ENCODE results near the gene TATDN2.
"Not testable (repeated sequence)": the region's sequence is repeated elsewhere in the genome, so short reads cannot be mapped to it uniquely, and the experiment has no call there.

Gene TATDN2

DNA sequence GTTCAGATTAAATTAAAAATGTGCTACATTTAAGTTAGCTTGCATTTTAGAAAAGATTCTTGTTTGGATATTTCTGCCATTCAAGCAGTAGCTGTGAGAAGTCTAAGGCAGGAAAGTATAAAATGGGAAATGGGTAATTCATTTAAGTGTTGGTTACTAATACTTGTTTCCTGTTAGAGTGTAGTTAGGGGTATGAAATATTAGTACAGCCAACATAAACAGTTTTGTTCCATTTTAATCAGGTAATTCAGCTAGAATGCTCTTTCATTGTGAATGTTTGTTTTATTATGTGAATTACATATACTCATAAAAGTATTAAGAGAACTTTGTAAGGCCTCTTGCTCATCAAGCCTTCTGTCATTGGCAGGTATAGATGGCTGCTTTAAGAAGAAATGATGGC is 19.9 kb downstream of the TATDN2 start:
- no peak overlapping the region for H3K27ac ChIP-seq (ENCODE audit: low read depth in 2 of 2, low read length in 2 of 2)
- no peak overlapping the region for H3K9ac ChIP-seq (ENCODE audit: low read depth in 1 of 2, low read length in 2 of 2)
- H3K9me3 ChIP-seq (ENCODE audit: control insufficient read depth in 2 of 2, low read length in 2 of 2): no peaks in the 10 kb centered on the region
- H3K27me3 ChIP-seq (ENCODE audit: control insufficient read depth in 2 of 2, insufficient read depth in 2 of 2, low read length in 2 of 2): no peaks in the 10 kb centered on the region
- peaks cover 28 to 37% of the 10 kb centered on the region in 2 donors for H3K36me3 ChIP-seq (ENCODE audit: control insufficient read depth in 2 of 2, insufficient read depth in 2 of 2, low read length in 2 of 2)
- peaks cover 2 to 5% of the 10 kb centered on the region in 2 donors for H3K4me1 ChIP-seq (ENCODE audit: control insufficient read depth in 2 of 2, insufficient read depth in 2 of 2, low read length in 2 of 2)
- no peak overlapping the region for H3K4me3 ChIP-seq (ENCODE audit: low read length in 2 of 2)

DNA sequence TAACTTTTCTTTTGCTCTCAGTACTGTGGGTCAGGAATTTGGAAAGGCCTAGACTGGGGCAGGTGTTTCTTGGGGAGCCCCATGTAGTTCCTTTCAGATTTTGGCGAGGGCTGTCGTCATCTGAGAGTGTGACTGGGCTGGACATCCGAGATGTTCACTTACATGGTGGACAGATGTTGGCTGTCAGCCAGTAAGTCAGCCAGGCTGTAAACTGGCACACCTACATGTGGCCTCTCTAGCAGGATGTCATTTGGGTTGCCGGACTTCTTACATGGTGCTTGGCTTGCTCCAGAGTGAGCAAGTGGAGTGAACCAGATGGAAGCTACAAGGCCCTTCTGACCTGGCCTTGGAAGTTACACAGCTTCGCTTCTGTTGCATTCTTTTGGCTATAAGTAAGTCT is 20.7 kb downstream of the TATDN2 start:
- Histone ChIP-seq H3K9ac (ENCODE audit: low read depth in 1 of 2, low read length in 2 of 2) (no peak overlapping the region), H3K36me3 (ENCODE audit: control insufficient read depth in 2 of 2, insufficient read depth in 2 of 2, low read length in 2 of 2) (peaks cover 23 to 35% of the 10 kb centered on the region in 2 donors), H3K9me3 (ENCODE audit: control insufficient read depth in 2 of 2, low read length in 2 of 2) (no peaks in the 10 kb centered on the region), H3K4me1 (ENCODE audit: control insufficient read depth in 2 of 2, insufficient read depth in 2 of 2, low read length in 2 of 2) (peaks cover 2 to 10% of the 10 kb centered on the region in 2 donors), H3K4me3 (ENCODE audit: low read length in 2 of 2) (no peak overlapping the region), H3K27ac (ENCODE audit: low read depth in 2 of 2, low read length in 2 of 2) (no peak overlapping the region), H3K27me3 (ENCODE audit: control insufficient read depth in 2 of 2, insufficient read depth in 2 of 2, low read length in 2 of 2) (no peaks in the 10 kb centered on the region)

DNA sequence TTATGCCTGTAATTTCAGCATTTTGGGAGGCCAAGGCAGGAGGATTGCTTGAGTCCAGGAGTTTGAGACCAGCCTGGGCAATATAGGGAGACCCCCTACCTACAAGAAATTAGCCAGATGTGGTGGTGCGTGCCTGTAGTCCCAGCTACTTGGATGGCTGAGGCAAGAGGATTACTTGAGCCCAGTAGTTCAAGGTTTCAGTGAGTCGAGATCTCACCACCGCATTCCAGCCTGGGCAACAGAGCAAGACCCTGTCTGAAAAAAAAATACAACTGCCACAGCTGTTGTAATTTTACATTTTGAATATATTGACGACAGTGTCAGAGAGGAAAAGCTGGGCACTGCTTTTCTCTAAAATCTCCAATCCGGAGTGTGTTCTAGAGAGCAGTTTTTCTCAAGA is 21.2 kb downstream of the TATDN2 start:
- Histone ChIP-seq H3K36me3 (ENCODE audit: control insufficient read depth in 2 of 2, insufficient read depth in 2 of 2, low read length in 2 of 2) (peaks cover 21 to 32% of the 10 kb centered on the region in 2 donors), H3K27me3 (ENCODE audit: control insufficient read depth in 2 of 2, insufficient read depth in 2 of 2, low read length in 2 of 2) (no peaks in the 10 kb centered on the region), H3K9ac (ENCODE audit: low read depth in 1 of 2, low read length in 2 of 2) (no peak overlapping the region), H3K9me3 (ENCODE audit: control insufficient read depth in 2 of 2, low read length in 2 of 2) (no peaks in the 10 kb centered on the region), H3K4me3 (ENCODE audit: low read length in 2 of 2) (no peak overlapping the region), H3K27ac (ENCODE audit: low read depth in 2 of 2, low read length in 2 of 2) (no peak overlapping the region), H3K4me1 (ENCODE audit: control insufficient read depth in 2 of 2, insufficient read depth in 2 of 2, low read length in 2 of 2) (peaks cover 0 to 7% of the 10 kb centered on the region in 2 donors)

DNA sequence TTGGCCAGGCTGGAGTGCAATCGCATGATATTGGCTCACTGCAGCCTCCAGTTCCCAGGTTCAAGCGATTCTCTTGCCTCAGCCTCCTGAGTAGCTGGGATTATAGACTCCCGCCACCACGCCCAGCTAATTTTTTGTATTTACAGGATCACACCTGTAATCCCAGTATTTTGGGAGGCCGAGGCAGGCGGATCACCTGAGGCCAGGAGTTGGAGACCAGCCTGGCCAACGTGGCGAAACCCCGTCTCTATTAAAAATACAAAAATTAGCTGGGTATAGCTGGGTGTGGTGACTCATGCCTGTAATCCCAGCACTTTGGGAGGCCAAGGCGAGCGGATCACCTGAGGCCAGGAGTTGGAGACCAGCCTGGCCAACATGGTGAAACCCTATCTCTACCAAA is 24.2 kb downstream of the TATDN2 start:
- H3K9ac ChIP-seq (ENCODE audit: low read depth in 1 of 2, low read length in 2 of 2); H3K27ac ChIP-seq (ENCODE audit: low read depth in 2 of 2, low read length in 2 of 2); H3K9me3 ChIP-seq (ENCODE audit: control insufficient read depth in 2 of 2, low read length in 2 of 2); H3K4me1 ChIP-seq (ENCODE audit: control insufficient read depth in 2 of 2, insufficient read depth in 2 of 2, low read length in 2 of 2); H3K27me3 ChIP-seq (ENCODE audit: control insufficient read depth in 2 of 2, insufficient read depth in 2 of 2, low read length in 2 of 2); H3K4me3 ChIP-seq (ENCODE audit: low read length in 2 of 2): not testable (repeated sequence)
- H3K36me3 ChIP-seq (ENCODE audit: control insufficient read depth in 2 of 2, insufficient read depth in 2 of 2, low read length in 2 of 2): peaks cover 18 to 35% of the 10 kb centered on the region in 2 donors

DNA sequence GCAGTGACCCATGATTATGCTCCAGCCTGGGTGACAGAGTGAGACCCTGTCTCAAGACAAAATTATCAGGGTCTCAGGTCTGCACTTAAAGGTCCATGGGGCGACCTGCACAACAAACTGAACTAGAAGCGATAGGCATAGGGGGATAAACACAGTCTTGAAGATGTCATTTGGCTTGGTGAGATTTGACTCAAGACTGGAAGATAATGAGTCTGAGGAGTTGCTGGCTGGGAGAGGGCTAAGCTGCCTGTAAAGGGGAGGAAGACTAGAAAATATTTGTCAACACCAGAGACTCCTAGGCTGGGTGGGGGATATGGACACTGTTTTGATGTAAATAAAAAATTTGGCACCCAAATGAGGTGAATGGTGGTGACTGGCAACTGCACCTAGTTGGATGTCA is 24.7 kb downstream of the TATDN2 start:
- Histone ChIP-seq H3K9me3 (ENCODE audit: control insufficient read depth in 2 of 2, low read length in 2 of 2) (no peaks in the 10 kb centered on the region), H3K27me3 (ENCODE audit: control insufficient read depth in 2 of 2, insufficient read depth in 2 of 2, low read length in 2 of 2) (no peaks in the 10 kb centered on the region), H3K4me3 (ENCODE audit: low read length in 2 of 2) (no peak overlapping the region), H3K9ac (ENCODE audit: low read depth in 1 of 2, low read length in 2 of 2) (no peak overlapping the region), H3K36me3 (ENCODE audit: control insufficient read depth in 2 of 2, insufficient read depth in 2 of 2, low read length in 2 of 2) (peaks cover 17 to 40% of the 10 kb centered on the region in 2 donors), H3K27ac (ENCODE audit: low read depth in 2 of 2, low read length in 2 of 2) (no peak overlapping the region), H3K4me1 (ENCODE audit: control insufficient read depth in 2 of 2, insufficient read depth in 2 of 2, low read length in 2 of 2) (peaks cover 0 to 7% of the 10 kb centered on the region in 2 donors)

DNA sequence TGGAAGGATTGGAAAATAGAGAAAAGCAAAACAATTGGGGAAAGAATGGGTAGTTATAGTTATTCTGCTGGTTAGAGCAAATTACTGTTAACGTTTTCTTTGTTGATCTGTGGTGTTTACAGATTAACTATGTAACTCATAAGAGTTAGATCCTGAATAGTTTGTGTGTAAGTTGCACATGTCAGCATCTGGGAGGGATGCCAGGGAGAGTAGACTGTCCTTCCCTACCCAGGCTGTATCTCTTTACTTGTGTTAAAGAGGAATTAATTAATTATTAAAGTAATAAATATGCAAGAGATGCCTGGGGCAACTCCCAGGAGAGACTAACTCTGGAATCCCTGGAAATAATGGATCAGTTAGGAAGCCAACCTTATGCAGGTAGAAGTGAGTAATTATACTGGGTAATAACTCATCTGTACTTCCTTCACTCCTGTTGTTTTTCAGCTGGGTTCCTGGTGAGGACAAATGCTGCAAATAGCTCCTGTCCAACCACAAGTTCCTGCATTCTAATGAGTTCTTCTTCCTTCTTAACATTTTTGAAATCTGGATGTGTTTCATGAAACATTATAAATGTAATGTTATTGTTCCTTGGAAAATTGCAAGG is 25.5 kb downstream of the TATDN2 start:
- Histone ChIP-seq H3K9me3 (ENCODE audit: control insufficient read depth in 2 of 2, low read length in 2 of 2) (no peaks in the 10 kb centered on the region), H3K4me1 (ENCODE audit: control insufficient read depth in 2 of 2, insufficient read depth in 2 of 2, low read length in 2 of 2) (peaks cover 0 to 7% of the 10 kb centered on the region in 2 donors), H3K4me3 (ENCODE audit: low read length in 2 of 2) (no peak overlapping the region), H3K27me3 (ENCODE audit: control insufficient read depth in 2 of 2, insufficient read depth in 2 of 2, low read length in 2 of 2) (no peaks in the 10 kb centered on the region), H3K36me3 (ENCODE audit: control insufficient read depth in 2 of 2, insufficient read depth in 2 of 2, low read length in 2 of 2) (peaks cover 25 to 48% of the 10 kb centered on the region in 2 donors), H3K27ac (ENCODE audit: low read depth in 2 of 2, low read length in 2 of 2) (no peak overlapping the region), H3K9ac (ENCODE audit: low read depth in 1 of 2, low read length in 2 of 2) (no peak overlapping the region)

DNA sequence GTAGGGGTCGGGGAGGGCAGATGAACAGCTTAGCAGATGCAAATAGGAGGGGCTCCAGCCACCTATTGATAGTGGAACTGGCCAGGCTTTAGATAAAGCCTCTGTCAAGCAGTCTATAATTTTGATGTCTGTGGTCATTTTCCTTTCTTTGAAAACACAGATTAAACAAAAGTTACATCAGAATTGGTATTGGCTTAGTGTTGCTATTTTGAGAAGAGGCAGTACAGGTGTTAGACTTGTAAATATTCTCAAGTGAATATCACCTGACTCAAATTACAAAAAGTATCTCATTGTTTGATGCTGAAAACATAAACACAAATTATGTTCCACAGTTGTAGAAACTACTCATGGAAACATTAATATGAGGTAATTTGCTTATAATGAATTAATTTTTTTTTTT is 26.3 kb downstream of the TATDN2 start:
- Histone ChIP-seq H3K36me3 (ENCODE audit: control insufficient read depth in 2 of 2, insufficient read depth in 2 of 2, low read length in 2 of 2) (peaks cover 29 to 50% of the 10 kb centered on the region in 2 donors), H3K9me3 (ENCODE audit: control insufficient read depth in 2 of 2, low read length in 2 of 2) (no peaks in the 10 kb centered on the region), H3K4me1 (ENCODE audit: control insufficient read depth in 2 of 2, insufficient read depth in 2 of 2, low read length in 2 of 2) (peaks cover 0 to 7% of the 10 kb centered on the region in 2 donors), H3K27ac (ENCODE audit: low read depth in 2 of 2, low read length in 2 of 2) (no peak overlapping the region), H3K9ac (ENCODE audit: low read depth in 1 of 2, low read length in 2 of 2) (no peak overlapping the region), H3K4me3 (ENCODE audit: low read length in 2 of 2) (no peak overlapping the region), H3K27me3 (ENCODE audit: control insufficient read depth in 2 of 2, insufficient read depth in 2 of 2, low read length in 2 of 2) (no peaks in the 10 kb centered on the region)

DNA sequence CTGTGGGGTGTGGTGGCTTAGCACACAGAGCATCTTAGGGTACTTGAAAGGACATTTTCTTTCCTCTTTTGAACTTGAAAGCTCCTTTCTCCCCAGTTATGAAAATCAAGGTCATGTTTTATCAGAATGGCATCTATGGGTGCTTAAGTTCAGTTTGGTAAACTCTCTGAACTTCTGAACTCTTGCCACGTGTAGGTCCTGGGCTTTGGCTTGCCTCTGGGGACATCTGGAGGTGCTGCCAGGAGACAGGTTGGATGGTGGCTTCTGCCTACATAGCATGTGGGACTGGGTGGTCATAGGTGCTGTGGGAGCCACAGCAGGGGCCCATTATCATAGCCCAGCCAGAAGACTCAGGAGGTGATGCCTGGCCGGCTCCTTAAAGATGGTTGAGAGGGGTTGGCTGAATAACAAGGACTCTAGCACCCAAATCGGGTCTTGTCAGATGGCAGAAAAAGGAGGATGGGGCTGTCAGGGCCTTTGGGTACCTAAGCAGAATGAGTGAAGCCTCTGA is 28.9 kb downstream of the TATDN2 start:
- no peak overlapping the region for H3K27ac ChIP-seq (ENCODE audit: low read depth in 2 of 2, low read length in 2 of 2)
- H3K4me3 ChIP-seq (ENCODE audit: low read length in 2 of 2): no peak overlapping the region
- peaks cover 38 to 52% of the 10 kb centered on the region in 2 donors for H3K36me3 ChIP-seq (ENCODE audit: control insufficient read depth in 2 of 2, insufficient read depth in 2 of 2, low read length in 2 of 2)
- H3K9ac ChIP-seq (ENCODE audit: low read depth in 1 of 2, low read length in 2 of 2): no peak overlapping the region
- H3K27me3 ChIP-seq (ENCODE audit: control insufficient read depth in 2 of 2, insufficient read depth in 2 of 2, low read length in 2 of 2): no peaks in the 10 kb centered on the region
- H3K9me3 ChIP-seq (ENCODE audit: control insufficient read depth in 2 of 2, low read length in 2 of 2): no peaks in the 10 kb centered on the region
- peaks cover 0 to 7% of the 10 kb centered on the region in 2 donors for H3K4me1 ChIP-seq (ENCODE audit: control insufficient read depth in 2 of 2, insufficient read depth in 2 of 2, low read length in 2 of 2)

DNA sequence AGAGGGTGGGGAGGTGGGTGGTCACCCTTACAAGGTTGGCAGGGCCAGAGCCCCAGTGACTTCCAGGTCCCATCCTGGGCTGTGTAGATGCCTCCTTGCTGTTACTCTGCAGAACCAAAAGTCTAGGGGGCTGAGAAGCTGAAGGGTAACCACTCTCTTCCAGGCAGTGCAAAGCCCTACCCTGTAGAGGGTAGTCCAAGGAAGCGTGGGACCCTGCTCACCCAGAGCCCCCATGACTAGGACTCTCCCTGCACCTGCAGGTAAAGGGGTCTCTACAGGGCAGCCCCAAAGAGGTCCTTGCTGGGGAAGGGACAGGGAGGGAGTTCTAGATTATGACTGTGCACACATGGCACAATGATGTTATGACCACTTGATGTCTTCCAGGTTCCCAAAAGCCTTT is 30.2 kb downstream of the TATDN2 start:
- H3K4me1 ChIP-seq (ENCODE audit: control insufficient read depth in 2 of 2, insufficient read depth in 2 of 2, low read length in 2 of 2): peaks cover 0 to 3% of the 10 kb centered on the region in 2 donors
- peaks cover 41 to 58% of the 10 kb centered on the region in 2 donors for H3K36me3 ChIP-seq (ENCODE audit: control insufficient read depth in 2 of 2, insufficient read depth in 2 of 2, low read length in 2 of 2)
- H3K9me3 ChIP-seq (ENCODE audit: control insufficient read depth in 2 of 2, low read length in 2 of 2): no peaks in the 10 kb centered on the region
- no peak overlapping the region for H3K9ac ChIP-seq (ENCODE audit: low read depth in 1 of 2, low read length in 2 of 2)
- H3K27ac ChIP-seq (ENCODE audit: low read depth in 2 of 2, low read length in 2 of 2): no peak overlapping the region
- H3K27me3 ChIP-seq (ENCODE audit: control insufficient read depth in 2 of 2, insufficient read depth in 2 of 2, low read length in 2 of 2): no peaks in the 10 kb centered on the region
- no peak overlapping the region for H3K4me3 ChIP-seq (ENCODE audit: low read length in 2 of 2)

DNA sequence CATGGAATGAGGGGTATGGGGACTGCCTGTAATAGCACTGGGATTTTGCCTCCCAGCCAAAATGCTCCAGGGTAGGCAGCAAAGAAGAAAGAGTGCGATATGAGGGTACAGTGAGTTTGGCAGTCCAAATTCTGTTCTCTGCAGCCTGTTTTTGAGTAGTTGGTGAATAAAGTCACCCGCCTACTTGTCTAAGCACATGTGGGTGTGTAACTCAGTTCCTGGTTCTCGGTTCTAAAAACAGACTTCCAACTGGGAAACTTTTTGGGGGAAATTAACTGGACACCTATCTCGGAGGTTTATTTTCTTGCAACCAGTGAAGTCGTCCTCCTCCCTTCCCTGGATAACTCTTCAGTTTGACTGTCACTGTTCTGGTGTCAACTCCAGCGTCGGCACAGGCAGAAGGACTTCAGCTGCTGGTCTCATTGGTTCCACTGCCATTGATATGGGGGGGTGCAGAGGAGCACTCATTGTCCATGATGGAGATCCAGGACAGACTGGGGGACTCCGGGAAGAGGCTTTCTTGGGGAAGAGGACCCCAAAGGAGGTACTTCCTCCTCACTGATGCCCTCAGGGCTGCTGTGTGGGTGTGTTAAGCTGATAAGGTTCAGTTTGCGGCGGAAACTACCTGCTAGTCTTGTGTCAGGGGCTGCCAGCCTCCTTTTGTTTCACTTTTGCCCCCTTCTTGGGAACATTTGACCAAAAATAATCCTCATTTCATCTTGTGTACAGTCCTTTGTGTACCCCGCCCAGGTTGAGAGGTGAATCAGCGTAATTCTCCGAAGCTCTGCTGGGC is 31.3 kb downstream of the TATDN2 start:
- Histone ChIP-seq H3K36me3 (ENCODE audit: control insufficient read depth in 2 of 2, insufficient read depth in 2 of 2, low read length in 2 of 2) (peaks cover 45 to 64% of the 10 kb centered on the region in 2 donors), H3K9ac (ENCODE audit: low read depth in 1 of 2, low read length in 2 of 2) (no peak overlapping the region), H3K27me3 (ENCODE audit: control insufficient read depth in 2 of 2, insufficient read depth in 2 of 2, low read length in 2 of 2) (no peaks in the 10 kb centered on the region), H3K27ac (ENCODE audit: low read depth in 2 of 2, low read length in 2 of 2) (no peak overlapping the region), H3K4me1 (ENCODE audit: control insufficient read depth in 2 of 2, insufficient read depth in 2 of 2, low read length in 2 of 2) (no peaks in the 10 kb centered on the region), H3K4me3 (ENCODE audit: low read length in 2 of 2) (no peak overlapping the region), H3K9me3 (ENCODE audit: control insufficient read depth in 2 of 2, low read length in 2 of 2) (no peaks in the 10 kb centered on the region)
